ENCODE data around the gene PCDHGB5. TPM values are rescaled to one million over a fixed set of nuclear protein-coding genes. Genes with fewer than 3 reads are reported as not detected.
A peak's percentile ranks its signal among the peaks of the same experiment; 100 is the strongest.
"Not testable (repeated sequence)": the region's sequence is repeated elsewhere in the genome, so short reads cannot be mapped to it uniquely, and the experiment has no call there.

The PCDHGB5 gene
- total and polyA plus RNA-seq, 8 donors: 7.6 to 10.1 (median 8.7) TPM

DNA sequence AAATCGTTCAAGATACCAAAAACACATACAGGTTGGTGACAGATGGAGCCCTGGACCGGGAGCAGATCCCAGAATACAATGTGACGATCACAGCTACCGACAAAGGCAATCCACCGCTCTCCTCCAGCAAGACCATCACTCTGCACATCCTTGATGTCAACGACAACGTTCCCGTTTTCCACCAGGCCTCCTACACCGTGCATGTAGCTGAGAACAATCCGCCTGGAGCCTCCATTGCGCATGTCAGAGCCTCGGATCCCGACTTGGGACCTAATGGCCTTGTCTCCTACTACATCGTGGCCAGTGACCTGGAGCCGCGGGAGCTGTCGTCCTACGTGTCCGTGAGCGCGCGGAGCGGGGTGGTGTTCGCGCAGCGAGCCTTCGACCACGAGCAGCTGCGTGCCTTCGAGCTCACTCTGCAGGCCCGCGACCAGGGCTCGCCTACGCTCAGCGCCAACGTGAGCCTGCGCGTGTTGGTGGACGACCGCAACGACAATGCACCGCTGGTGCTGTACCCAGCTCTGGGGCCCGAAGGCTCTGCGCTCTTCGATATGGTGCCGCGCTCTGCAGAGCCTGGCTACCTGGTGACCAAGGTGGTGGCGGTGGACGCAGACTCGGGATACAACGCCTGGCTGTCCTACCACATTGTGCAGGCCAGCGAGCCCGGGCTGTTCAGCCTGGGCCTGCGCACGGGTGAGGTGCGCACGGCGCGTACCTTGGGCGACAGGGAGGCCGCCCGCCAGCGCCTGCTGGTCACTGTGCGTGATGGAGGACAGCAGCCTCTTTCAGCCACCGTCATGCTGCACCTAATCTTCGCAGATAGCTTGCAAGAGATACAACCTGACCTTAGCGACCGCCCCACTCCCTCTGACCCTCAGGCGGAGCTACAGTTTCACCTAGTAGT is 25.9 kb upstream of the PCDHGB5 start:
- Histone ChIP-seq H3K9me3 (peaks cover 3 to 86% of the 10 kb centered on the region in 2 donors), H3K27me3 (peaks cover 27 to 97% of the 10 kb centered on the region in 2 donors), H3K36me3 (no peaks in the 10 kb centered on the region), H3K27ac (no peak overlapping the region), H3K4me3 (no peak overlapping the region), H3K4me1 (no peaks in the 10 kb centered on the region)
- TF ChIP-seq, protein P1, sequence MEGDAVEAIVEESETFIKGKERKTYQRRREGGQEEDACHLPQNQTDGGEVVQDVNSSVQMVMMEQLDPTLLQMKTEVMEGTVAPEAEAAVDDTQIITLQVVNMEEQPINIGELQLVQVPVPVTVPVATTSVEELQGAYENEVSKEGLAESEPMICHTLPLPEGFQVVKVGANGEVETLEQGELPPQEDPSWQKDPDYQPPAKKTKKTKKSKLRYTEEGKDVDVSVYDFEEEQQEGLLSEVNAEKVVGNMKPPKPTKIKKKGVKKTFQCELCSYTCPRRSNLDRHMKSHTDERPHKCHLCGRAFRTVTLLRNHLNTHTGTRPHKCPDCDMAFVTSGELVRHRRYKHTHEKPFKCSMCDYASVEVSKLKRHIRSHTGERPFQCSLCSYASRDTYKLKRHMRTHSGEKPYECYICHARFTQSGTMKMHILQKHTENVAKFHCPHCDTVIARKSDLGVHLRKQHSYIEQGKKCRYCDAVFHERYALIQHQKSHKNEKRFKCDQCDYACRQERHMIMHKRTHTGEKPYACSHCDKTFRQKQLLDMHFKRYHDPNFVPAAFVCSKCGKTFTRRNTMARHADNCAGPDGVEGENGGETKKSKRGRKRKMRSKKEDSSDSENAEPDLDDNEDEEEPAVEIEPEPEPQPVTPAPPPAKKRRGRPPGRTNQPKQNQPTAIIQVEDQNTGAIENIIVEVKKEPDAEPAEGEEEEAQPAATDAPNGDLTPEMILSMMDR (IDR thresholded peaks at IDR 0.05): no peak
- intact Hi-C loops (cut with DNase I): no loop called here
- DNase-seq (no peak), ATAC-seq (no peak)

DNA sequence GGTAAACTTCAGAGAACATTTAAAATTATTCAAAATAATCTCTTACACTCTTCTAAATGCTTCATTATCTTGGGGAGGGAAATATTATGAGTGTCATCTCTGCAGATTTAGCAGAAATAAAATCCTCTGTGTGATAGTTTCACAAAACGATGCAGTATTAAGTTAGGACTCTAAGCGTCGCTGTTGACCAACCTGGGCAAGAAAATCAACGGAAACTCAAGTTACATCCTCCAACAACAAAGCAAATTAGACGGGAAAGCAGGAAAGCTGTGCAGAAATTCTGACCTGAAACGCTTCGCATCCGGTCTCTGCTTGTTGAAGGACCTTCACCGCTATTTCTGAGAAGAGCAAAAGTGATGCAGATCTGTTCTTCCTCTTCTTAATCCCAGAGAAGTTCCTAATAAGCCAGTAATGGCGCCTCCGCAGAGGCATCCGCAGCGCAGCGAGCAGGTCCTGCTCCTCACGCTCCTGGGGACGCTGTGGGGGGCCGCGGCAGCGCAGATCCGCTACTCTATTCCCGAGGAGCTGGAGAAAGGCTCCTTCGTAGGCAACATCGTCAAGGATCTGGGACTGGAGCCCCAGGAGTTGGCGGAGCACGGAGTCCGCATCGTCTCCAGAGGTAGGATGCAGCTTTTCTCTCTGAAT is 24.0 kb upstream of the PCDHGB5 start, which contains the start of gene PCDHGA6:
Gene PCDHGA6, plus strand, starts transcription at position 219 of the 645 bp plus-strand sequence. Its CDS starts 193 bp downstream, at position 412.
- Histone ChIP-seq H3K27ac (no peak within 1 kb of the TSS), H3K9me3 (peaks cover 3 to 93% of the 10 kb centered on the region in 2 donors), H3K4me1 (no peaks in the 10 kb centered on the region), H3K4me3 (peak within 1 kb of the TSS in 1 of 2 donors; percentile 2), H3K36me3 (no peaks in the 10 kb centered on the region), H3K27me3 (peaks cover 14 to 95% of the 10 kb centered on the region in 2 donors)
- ATAC-seq (no peak), DNase-seq (no peak)
- intact Hi-C loops (cut with DNase I): no loop called here
- TF ChIP-seq, protein P1 (IDR thresholded peaks at IDR 0.05): peak in 1 of 2 donors; percentile 17

DNA sequence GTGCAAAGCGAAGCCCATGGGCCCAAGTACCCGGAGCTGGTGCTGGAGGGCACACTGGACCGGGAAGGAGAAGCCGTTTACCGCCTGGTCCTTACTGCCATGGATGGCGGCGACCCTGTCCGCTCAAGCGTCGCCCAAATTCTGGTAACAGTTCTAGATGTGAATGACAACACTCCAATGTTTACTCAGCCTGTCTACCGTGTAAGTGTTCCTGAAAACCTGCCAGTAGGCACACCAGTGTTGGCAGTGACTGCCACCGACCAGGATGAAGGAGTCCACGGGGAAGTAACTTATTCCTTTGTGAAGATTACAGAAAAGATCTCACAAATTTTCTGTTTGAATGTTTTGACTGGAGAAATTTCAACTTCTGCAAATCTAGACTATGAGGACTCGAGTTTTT is 23.1 kb upstream of the PCDHGB5 start:
- Histone ChIP-seq H3K27me3 (peaks cover 9 to 91% of the 10 kb centered on the region in 2 donors), H3K27ac (no peak overlapping the region), H3K4me1 (no peaks in the 10 kb centered on the region), H3K36me3 (no peaks in the 10 kb centered on the region), H3K4me3 (no peak overlapping the region), H3K9me3 (peaks cover 3 to 90% of the 10 kb centered on the region in 2 donors)
- DNase-seq: no peak
- TF ChIP-seq, protein P1 (IDR thresholded peaks at IDR 0.05): no peak
- intact Hi-C loops (cut with DNase I): no loop called here
- no peak for ATAC-seq

DNA sequence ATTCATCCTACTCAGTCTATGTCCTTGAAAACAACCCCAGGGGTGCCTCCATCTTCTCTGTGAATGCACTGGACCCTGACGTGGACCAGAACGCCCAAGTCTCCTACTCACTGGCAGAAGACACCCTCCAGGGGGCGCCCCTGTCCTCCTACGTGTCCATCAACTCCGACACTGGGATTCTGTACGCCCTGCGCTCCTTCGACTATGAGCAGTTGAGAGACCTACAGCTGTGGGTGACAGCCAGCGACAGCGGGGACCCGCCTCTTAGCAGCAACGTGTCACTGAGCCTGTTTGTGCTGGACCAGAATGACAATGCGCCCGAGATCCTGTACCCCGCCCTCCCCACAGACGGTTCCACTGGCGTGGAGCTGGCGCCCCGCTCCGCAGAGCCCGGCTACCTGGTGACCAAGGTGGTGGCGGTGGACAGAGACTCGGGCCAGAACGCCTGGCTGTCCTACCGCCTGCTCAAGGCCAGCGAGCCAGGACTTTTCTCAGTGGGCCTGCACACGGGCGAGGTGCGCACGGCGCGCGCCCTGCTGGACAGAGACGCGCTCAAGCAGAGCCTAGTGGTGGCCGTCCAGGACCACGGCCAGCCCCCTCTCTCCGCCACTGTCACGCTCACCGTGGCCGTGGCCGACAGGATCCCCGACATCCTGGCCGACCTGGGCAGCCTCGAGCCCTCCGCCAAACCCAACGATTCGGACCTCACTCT is 22.1 kb upstream of the PCDHGB5 start:
- H3K36me3 ChIP-seq; H3K4me1 ChIP-seq; H3K4me3 ChIP-seq; ATAC-seq; H3K27ac ChIP-seq; intact Hi-C loops (cut with DNase I); DNase-seq: not testable (repeated sequence)
- H3K27me3 ChIP-seq: peaks cover 5 to 88% of the 10 kb centered on the region in 2 donors
- peaks cover 3 to 88% of the 10 kb centered on the region in 2 donors for H3K9me3 ChIP-seq

DNA sequence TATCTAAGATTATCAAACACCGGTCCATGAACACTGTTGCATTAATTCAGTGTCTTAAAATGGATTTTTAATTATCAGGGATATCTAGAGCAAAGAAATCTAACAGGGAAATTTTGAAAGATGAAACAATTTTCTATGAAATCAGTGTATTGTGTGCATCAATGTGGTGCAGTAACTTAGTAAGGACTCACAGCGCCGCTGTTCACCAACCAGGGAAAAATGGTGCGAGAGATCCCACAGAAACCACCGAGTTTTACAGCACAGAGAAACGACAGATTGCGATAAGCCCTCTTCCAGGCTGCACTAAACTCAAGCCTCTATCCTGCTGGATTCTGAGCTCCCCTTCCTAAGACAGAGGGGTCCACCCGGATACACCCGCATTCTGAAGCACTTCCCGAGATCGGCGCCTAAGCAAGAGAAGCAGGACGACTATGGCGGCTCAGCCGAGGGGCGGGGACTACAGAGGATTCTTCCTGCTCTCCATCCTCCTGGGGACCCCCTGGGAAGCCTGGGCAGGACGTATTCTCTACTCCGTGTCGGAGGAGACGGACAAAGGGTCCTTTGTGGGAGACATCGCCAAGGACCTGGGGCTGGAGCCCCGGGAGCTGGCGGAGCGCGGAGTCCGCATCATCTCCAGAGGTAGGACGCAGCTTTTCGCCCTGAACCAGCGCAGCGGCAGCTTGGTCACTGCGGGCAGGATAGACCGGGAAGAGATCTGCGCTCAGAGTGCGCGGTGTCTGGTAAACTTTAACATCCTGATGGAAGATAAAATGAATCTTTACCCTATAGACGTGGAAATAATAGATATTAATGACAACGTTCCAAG is 15.1 kb upstream of the PCDHGB5 start, which contains the start of gene PCDHGA7:
Gene PCDHGA7, plus strand, starts transcription at position 274 of the 826 bp plus-strand sequence. Its CDS starts 158 bp downstream, at position 432.
- H3K4me3 ChIP-seq: no peak within 1 kb of the TSS

More for the DNA sequence above, 15.1 kb upstream of the PCDHGB5 start, which contains the start of gene PCDHGA7:
- peaks cover 0 to 91% of the 10 kb centered on the region in 2 donors for H3K9me3 ChIP-seq
- H3K36me3 ChIP-seq: no peaks in the 10 kb centered on the region
- ATAC-seq: no peak
- H3K27me3 ChIP-seq: peaks cover 14 to 86% of the 10 kb centered on the region in 2 donors
- intact Hi-C loops (cut with DNase I): no loop called here
- DNase-seq: no peak
- TF ChIP-seq, protein P1 (IDR thresholded peaks at IDR 0.05): no peak
- H3K27ac ChIP-seq: no peak within 1 kb of the TSS
- H3K4me1 ChIP-seq: no peaks in the 10 kb centered on the region
